LNCAP (cell line): ENCODE results near the gene BEGAIN.

Experiments used
- CTCF ChIP-seq: fragments of 450-650 bp; IDR thresholded peaks from 2 replicates; pipeline ENCODE4 v1.5.1; 2017; ENCODE audit warnings: mild to moderate bottlenecking

The BEGAIN gene

GRCh38 chr14:100602621-100603230 is 15.5 kb upstream of the BEGAIN start:
- no peak for TF ChIP-seq CTCF

GRCh38 chr14:100601914-100602313 is 14.7 kb upstream of the BEGAIN start:
- TF ChIP-seq CTCF, result no peak

GRCh38 chr14:100601064-100601463 is 13.8 kb upstream of the BEGAIN start:
- no peak for TF ChIP-seq CTCF

GRCh38 chr14:100599981-100600380 is 12.8 kb upstream of the BEGAIN start:
- no peak for TF ChIP-seq CTCF

- TF ChIP-seq CTCF, result no peak
Measured at GRCh38 chr14:100594625-100594951, 7.4 kb upstream of the BEGAIN start.

GRCh38 chr14:100593751-100594624 is 6.8 kb upstream of the BEGAIN start:
- TF ChIP-seq CTCF, result no peak

GRCh38 chr14:100592972-100593371 is 5.8 kb upstream of the BEGAIN start:
- no peak for TF ChIP-seq CTCF
